Measurements from ENCODE around the gene CCDC71.

DNA sequence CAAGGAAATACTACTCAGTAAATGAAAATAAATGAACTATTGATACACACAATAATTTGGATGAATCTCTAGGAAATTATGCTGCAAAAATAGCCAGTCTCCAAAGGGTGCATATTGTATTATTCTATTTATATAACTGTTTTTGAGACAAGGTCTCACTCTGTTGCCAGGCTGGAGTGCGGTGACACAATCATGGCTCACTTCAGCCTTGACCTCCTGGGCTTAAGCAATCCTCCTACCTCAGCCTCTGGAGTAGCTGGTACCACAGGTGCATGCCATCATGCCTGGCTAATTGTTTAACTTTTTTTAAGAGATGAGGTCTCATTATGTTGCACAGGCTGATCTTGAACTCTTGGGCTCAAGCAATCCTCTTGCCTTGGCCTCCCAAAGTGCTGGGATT is 17.7 kb upstream of the CCDC71 start:
- no peak for TF ChIP-seq POLR2A (IDR thresholded peaks at IDR 0.05)
- TF ChIP-seq, protein P1, sequence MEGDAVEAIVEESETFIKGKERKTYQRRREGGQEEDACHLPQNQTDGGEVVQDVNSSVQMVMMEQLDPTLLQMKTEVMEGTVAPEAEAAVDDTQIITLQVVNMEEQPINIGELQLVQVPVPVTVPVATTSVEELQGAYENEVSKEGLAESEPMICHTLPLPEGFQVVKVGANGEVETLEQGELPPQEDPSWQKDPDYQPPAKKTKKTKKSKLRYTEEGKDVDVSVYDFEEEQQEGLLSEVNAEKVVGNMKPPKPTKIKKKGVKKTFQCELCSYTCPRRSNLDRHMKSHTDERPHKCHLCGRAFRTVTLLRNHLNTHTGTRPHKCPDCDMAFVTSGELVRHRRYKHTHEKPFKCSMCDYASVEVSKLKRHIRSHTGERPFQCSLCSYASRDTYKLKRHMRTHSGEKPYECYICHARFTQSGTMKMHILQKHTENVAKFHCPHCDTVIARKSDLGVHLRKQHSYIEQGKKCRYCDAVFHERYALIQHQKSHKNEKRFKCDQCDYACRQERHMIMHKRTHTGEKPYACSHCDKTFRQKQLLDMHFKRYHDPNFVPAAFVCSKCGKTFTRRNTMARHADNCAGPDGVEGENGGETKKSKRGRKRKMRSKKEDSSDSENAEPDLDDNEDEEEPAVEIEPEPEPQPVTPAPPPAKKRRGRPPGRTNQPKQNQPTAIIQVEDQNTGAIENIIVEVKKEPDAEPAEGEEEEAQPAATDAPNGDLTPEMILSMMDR (IDR thresholded peaks at IDR 0.05 in 8 of 11, conservative IDR thresholded peaks at IDR 0.05 in 3 of 11), result no peak
